ENCODE measurements around the gene NRBF2. TPM values are rescaled to one million over a fixed set of nuclear protein-coding genes. Genes with fewer than 3 reads are reported as not detected.
"Not testable (repeated sequence)": the region's sequence is repeated elsewhere in the genome, so short reads cannot be mapped to it uniquely, and the experiment has no call there.

Gene NRBF2
- total RNA-seq, 1 donor from 2014 or later: 25.6 TPM

- Mint-ChIP-seq H3K27me3 (ENCODE audit: unreplicated experiment) (peaks cover 3% of the 10 kb centered on the region), H3K27ac (ENCODE audit: unreplicated experiment) (no peak overlapping the region), H3K36me3 (ENCODE audit: low read depth, unreplicated experiment) (peaks cover 4% of the 10 kb centered on the region), H3K4me3 (ENCODE audit: unreplicated experiment) (no peak overlapping the region), H3K4me1 (ENCODE audit: unreplicated experiment) (no peaks in the 10 kb centered on the region), H3K9me3 (ENCODE audit: unreplicated experiment) (no peaks in the 10 kb centered on the region)
- DNase-seq (ENCODE audit: low spot score): no peak
- TF ChIP-seq CTCF (IDR thresholded peaks at IDR 0.05; ENCODE audit: unreplicated experiment): no peak
These were observed 12.7 kb downstream of the NRBF2 start for GRCh38 chr10:63145782-63146181.

- Mint-ChIP-seq H3K4me3 (ENCODE audit: unreplicated experiment) (no peak overlapping the region), H3K36me3 (ENCODE audit: low read depth, unreplicated experiment) (peaks cover 4% of the 10 kb centered on the region), H3K9me3 (ENCODE audit: unreplicated experiment) (no peaks in the 10 kb centered on the region), H3K4me1 (ENCODE audit: unreplicated experiment) (no peaks in the 10 kb centered on the region), H3K27me3 (ENCODE audit: unreplicated experiment) (peaks cover 3% of the 10 kb centered on the region), H3K27ac (ENCODE audit: unreplicated experiment) (no peak overlapping the region)
- DNase-seq (ENCODE audit: low spot score): no peak
- no peak for TF ChIP-seq CTCF (IDR thresholded peaks at IDR 0.05; ENCODE audit: unreplicated experiment)
These were observed 13.4 kb downstream of the NRBF2 start for GRCh38 chr10:63146503-63146902.

- Mint-ChIP-seq H3K36me3 (ENCODE audit: low read depth, unreplicated experiment) (peaks cover 4% of the 10 kb centered on the region), H3K27ac (ENCODE audit: unreplicated experiment) (no peak overlapping the region), H3K9me3 (ENCODE audit: unreplicated experiment) (no peaks in the 10 kb centered on the region), H3K4me3 (ENCODE audit: unreplicated experiment) (no peak overlapping the region), H3K4me1 (ENCODE audit: unreplicated experiment) (no peaks in the 10 kb centered on the region), H3K27me3 (ENCODE audit: unreplicated experiment) (peaks cover 2% of the 10 kb centered on the region)
- DNase-seq (ENCODE audit: low spot score): no peak
- TF ChIP-seq CTCF (IDR thresholded peaks at IDR 0.05; ENCODE audit: unreplicated experiment): no peak
These were observed 17.6 kb downstream of the NRBF2 start for GRCh38 chr10:63150745-63151144.

GRCh38 chr10:63153868-63154545 lies 20.9 kb downstream of the NRBF2 start:
- not testable (repeated sequence) for H3K4me1 Mint-ChIP-seq (ENCODE audit: unreplicated experiment); H3K4me3 Mint-ChIP-seq (ENCODE audit: unreplicated experiment); H3K27ac Mint-ChIP-seq (ENCODE audit: unreplicated experiment); H3K9me3 Mint-ChIP-seq (ENCODE audit: unreplicated experiment); H3K27me3 Mint-ChIP-seq (ENCODE audit: unreplicated experiment); DNase-seq (ENCODE audit: low spot score); H3K36me3 Mint-ChIP-seq (ENCODE audit: low read depth, unreplicated experiment)

GRCh38 chr10:63154546-63155387 lies 21.6 kb downstream of the NRBF2 start:
- Mint-ChIP-seq H3K4me1 (ENCODE audit: unreplicated experiment) (no peaks in the 10 kb centered on the region), H3K36me3 (ENCODE audit: low read depth, unreplicated experiment) (peaks cover under 1% of the 10 kb centered on the region), H3K27ac (ENCODE audit: unreplicated experiment) (no peak overlapping the region), H3K9me3 (ENCODE audit: unreplicated experiment) (no peaks in the 10 kb centered on the region), H3K4me3 (ENCODE audit: unreplicated experiment) (no peak overlapping the region), H3K27me3 (ENCODE audit: unreplicated experiment) (peaks cover 2% of the 10 kb centered on the region)
- no peak for TF ChIP-seq CTCF (IDR thresholded peaks at IDR 0.05; ENCODE audit: unreplicated experiment)
- DNase-seq (ENCODE audit: low spot score): no peak

Data from endothelial cell (in vitro differentiated cells).